PC-3 (cell line): ENCODE data around the gene ARNT2. TPM values are rescaled to one million over a fixed set of nuclear protein-coding genes. Genes with fewer than 3 reads are reported as not detected.

ENCODE experiments used
- ATAC-seq: fragments of 200-7000 bp; cut with Tn5 transposase; 2 replicates; pipeline ENCODE4 v1.9.1; 2020; ENCODE audit warnings: mild to moderate bottlenecking, moderate library complexity
- BruUV-seq: library from RNA; stranded (reverse); fragments of 400-500 nt; replicated peaks from 2 replicates; lab custom pipeline; 2021; lab: Mats Ljungman, UMichigan
- CTCF ChIA-PET: fragments of 300-600 bp; sonication (Branson Sonifier 250); formaldehyde crosslinking; loops from one replicate; lab custom pipeline; 2022; ENCODE audit warnings: antibody characterized with exemption; lab: Charles Lee
- POLR2A ChIA-PET: fragments of 300-600 bp; sonication (Branson Sonifier 250); formaldehyde crosslinking; loops from one replicate; lab custom pipeline; 2022; ENCODE audit warnings: antibody characterized with exemption; ENCODE audit not compliant: unreplicated experiment; lab: Charles Lee
- DNase-seq: peaks from one replicate; pipeline ENCODE4 v3.0.0-alpha.2; 2015
- H2AFZ ChIP-seq: fragments of 300-600 bp; sonication (generic); 2 replicates; pipeline ENCODE4 v1.6.0; 2016; ENCODE audit warnings: antibody characterized with exemption, low read length
- H3F3A ChIP-seq: fragments of 300-600 bp; sonication (generic); one replicate; pipeline ENCODE4 v1.6.0; 2017; ENCODE audit warnings: antibody characterized with exemption, low read length, control low read depth, mild to moderate bottlenecking; ENCODE audit not compliant: unreplicated experiment
- H3K27ac ChIP-seq: fragments of 300-600 bp; sonication (generic); 2 replicates; pipeline ENCODE4 v1.5.1; 2016; ENCODE audit warnings: mild to moderate bottlenecking, low read length
- H3K27me3 ChIP-seq: fragments of 300-600 bp; sonication (generic); 2 replicates; pipeline ENCODE4 v1.6.1; 2016; ENCODE audit warnings: low read length, mixed read lengths
- H3K36me3 ChIP-seq: fragments of 300-600 bp; sonication (generic); 2 replicates; pipeline ENCODE4 v1.6.1; 2016; ENCODE audit warnings: low read depth, mixed run types, low read length, mixed read lengths
- H3K4me1 ChIP-seq: fragments of 300-600 bp; sonication (generic); 2 replicates; pipeline ENCODE4 v1.5.1; 2016; ENCODE audit warnings: low read length; ENCODE audit not compliant: insufficient read depth
- H3K4me2 ChIP-seq: fragments of 300-600 bp; sonication (generic); 2 replicates; pipeline ENCODE4 v1.6.0; 2016; ENCODE audit warnings: low read length
- H3K4me3 ChIP-seq: fragments of 300-600 bp; sonication (generic); 2 replicates; pipeline ENCODE4 v1.5.1; 2016; ENCODE audit warnings: mild to moderate bottlenecking, low read length, mixed read lengths
- H3K79me2 ChIP-seq: fragments of 300-600 bp; sonication (generic); 2 replicates; pipeline ENCODE4 v1.6.1; 2017; ENCODE audit warnings: low read length, mixed read lengths
- H3K9ac ChIP-seq: fragments of 300-600 bp; sonication (generic); 2 replicates; pipeline ENCODE4 v1.6.0; 2016; ENCODE audit warnings: mild to moderate bottlenecking, low read length
- H3K9me2 ChIP-seq: fragments of 300-600 bp; sonication (generic); replicated peaks from 2 replicates; pipeline ENCODE4 v1.6.1; 2016; ENCODE audit warnings: mixed run types, low read length, mixed read lengths
- H3K9me3 ChIP-seq: fragments of 300-600 bp; sonication (generic); 2 replicates; pipeline ENCODE4 v1.6.1; 2016; ENCODE audit warnings: low read length, mixed read lengths
- H4K20me1 ChIP-seq: fragments of 300-600 bp; sonication (generic); 2 replicates; pipeline ENCODE4 v1.6.1; 2016; ENCODE audit warnings: low read length, mixed read lengths
- EZH2 ChIP-seq: fragments of 300-600 bp; sonication (generic); IDR thresholded peaks from one replicate; pipeline ENCODE4 v1.6.1; 2017; ENCODE audit warnings: antibody characterized with exemption, mild to moderate bottlenecking, low read length; ENCODE audit not compliant: unreplicated experiment
- EZH2phosphoT487 ChIP-seq: fragments of 300-600 bp; sonication (generic); IDR thresholded peaks from 2 replicates; pipeline ENCODE4 v1.6.1; 2018; ENCODE audit warnings: mild to moderate bottlenecking, antibody characterized with exemption, low read length, borderline replicate concordance
- intact Hi-C: fragments of 100-400 bp; cut with micrococcal nuclease; formaldehyde crosslinking; loops from 2 replicates; pipeline ENCODE4 v1.9.0; 2023
- total RNA-seq: library from RNA; depleted of rRNA; stranded (reverse); fragments of >200 nt; gene quantifications from 2 replicates; pipeline ENCODE4 v1.2.3, GENCODE V29; 2014
- TF ChIP-seq, protein P1 (sequence below): fragments of 300-600 bp; sonication (generic); conservative IDR thresholded peaks from 2 replicates; pipeline ENCODE4 v1.5.1; 2017; ENCODE audit warnings: antibody characterized with exemption, low read depth, mild to moderate bottlenecking, low read length

The ARNT2 gene
- total RNA-seq, 1 experiment from 2014 or later = 0.11 TPM

DNA sequence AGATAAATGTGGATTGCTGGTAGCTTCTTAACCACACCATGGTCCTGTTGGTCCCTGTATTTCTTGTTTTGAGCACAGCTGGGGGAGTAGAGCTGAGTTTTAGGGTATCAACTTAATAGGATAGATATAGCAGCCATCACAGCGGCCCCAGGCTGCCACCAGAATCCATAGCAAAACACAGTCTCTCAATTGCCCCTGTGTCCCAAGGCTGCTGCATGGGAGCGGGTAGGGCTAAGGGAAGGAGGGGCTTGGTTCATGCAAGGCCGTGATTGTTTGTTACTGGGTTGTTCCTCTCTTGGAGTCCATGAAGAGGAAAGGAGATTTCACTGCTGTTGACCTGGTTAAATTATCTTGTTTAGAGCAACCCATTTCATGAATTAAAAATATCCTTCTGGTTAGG, 22.1 kb downstream of the ARNT2 start:
- H3K9me2 ChIP-seq = no peaks in the 10 kb centered on the region
- BruUV-seq = no TSS peak
- peaks cover 20% of the 10 kb centered on the region for H3K4me1 ChIP-seq
- no peaks in the 10 kb centered on the region for H3K9me3 ChIP-seq
- no peak overlapping the region for H3K4me2 ChIP-seq
- no peaks in the 10 kb centered on the region for H3K79me2 ChIP-seq
- intact Hi-C loops = no loop called here
- H3F3A ChIP-seq = no peaks in the 10 kb centered on the region
- H3K4me3 ChIP-seq = no peak overlapping the region
- POLR2A ChIA-PET = no interaction called here
- no peak for TF ChIP-seq EZH2phosphoT487
- TF ChIP-seq EZH2 = no peak
- TF ChIP-seq, protein P1, sequence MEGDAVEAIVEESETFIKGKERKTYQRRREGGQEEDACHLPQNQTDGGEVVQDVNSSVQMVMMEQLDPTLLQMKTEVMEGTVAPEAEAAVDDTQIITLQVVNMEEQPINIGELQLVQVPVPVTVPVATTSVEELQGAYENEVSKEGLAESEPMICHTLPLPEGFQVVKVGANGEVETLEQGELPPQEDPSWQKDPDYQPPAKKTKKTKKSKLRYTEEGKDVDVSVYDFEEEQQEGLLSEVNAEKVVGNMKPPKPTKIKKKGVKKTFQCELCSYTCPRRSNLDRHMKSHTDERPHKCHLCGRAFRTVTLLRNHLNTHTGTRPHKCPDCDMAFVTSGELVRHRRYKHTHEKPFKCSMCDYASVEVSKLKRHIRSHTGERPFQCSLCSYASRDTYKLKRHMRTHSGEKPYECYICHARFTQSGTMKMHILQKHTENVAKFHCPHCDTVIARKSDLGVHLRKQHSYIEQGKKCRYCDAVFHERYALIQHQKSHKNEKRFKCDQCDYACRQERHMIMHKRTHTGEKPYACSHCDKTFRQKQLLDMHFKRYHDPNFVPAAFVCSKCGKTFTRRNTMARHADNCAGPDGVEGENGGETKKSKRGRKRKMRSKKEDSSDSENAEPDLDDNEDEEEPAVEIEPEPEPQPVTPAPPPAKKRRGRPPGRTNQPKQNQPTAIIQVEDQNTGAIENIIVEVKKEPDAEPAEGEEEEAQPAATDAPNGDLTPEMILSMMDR = no peak
- H3K36me3 ChIP-seq = no peaks in the 10 kb centered on the region
- H2AFZ ChIP-seq = no peak overlapping the region
- no peak overlapping the region for H3K27ac ChIP-seq
- no peak for ATAC-seq
- no peak overlapping the region for H3K9ac ChIP-seq
- no peaks in the 10 kb centered on the region for H4K20me1 ChIP-seq
- CTCF ChIA-PET = no interaction called here
- no peaks in the 10 kb centered on the region for H3K27me3 ChIP-seq
- no peak for DNase-seq

- CTCF ChIA-PET = no interaction called here
- Histone ChIP-seq H3K79me2 (no peaks in the 10 kb centered on the region), H3K27ac (no peak overlapping the region), H3K4me2 (no peak overlapping the region), H3K27me3 (no peaks in the 10 kb centered on the region), H3K9me2 (no peaks in the 10 kb centered on the region), H3K4me3 (no peak overlapping the region), H4K20me1 (no peaks in the 10 kb centered on the region), H3K9ac (no peak overlapping the region), H3K4me1 (peaks cover 2% of the 10 kb centered on the region), H3K9me3 (no peaks in the 10 kb centered on the region), H3K36me3 (no peaks in the 10 kb centered on the region), H2AFZ (no peak overlapping the region), H3F3A (no peaks in the 10 kb centered on the region)
- TF ChIP-seq EZH2phosphoT487 (no peak), EZH2 (no peak)
- TF ChIP-seq, protein P1 = no peak
- no peak for ATAC-seq
- POLR2A ChIA-PET = no interaction called here
- DNase-seq = no peak
- no TSS peak for BruUV-seq
- intact Hi-C loops = no loop called here
Measured at GRCh38 chr15:80429964-80430363, 25.8 kb downstream of the ARNT2 start.

DNA sequence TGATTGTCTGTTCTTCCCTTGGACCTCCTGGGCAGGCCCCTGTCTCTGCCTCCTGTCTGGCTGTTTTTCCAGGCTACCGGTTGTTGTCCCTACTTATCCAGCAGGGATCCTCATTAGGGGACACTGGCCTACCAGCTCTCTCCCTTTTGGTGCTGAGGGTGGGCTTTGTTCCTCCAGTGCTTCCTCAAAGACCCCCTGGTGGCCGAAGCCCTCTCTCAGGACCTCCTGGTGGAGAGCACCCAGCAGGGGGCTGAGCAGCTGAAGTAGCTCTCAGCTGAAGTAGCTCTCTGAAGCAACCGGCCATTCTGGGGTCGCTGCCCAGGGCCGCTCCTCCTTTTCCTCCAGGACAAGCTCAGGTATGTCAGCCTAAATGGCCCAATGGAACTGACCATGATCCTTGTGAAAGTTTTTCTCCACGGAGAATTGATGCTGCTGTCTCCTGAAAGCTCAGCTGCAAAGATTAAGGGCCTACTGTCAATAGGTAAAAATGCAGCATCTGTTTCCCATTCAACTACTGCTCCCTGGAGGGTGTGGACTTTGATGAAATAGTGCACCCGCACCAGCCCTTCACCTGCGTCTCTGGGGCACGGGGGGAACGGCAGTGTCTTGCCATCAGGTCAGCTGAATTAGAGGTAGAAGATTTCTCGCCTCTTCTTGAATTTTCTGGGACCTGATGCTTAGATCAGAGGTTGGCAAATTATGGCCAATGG, 27.6 kb downstream of the ARNT2 start:
- ChIA-PET CTCF (no interaction called here), POLR2A (no interaction called here)
- H3K9me2 ChIP-seq = no peaks in the 10 kb centered on the region
- no peak overlapping the region for H3K9ac ChIP-seq
- H4K20me1 ChIP-seq = no peaks in the 10 kb centered on the region
- no peaks in the 10 kb centered on the region for H3K36me3 ChIP-seq
- H3K4me2 ChIP-seq = no peak overlapping the region
- no TSS peak for BruUV-seq
- no peaks in the 10 kb centered on the region for H3K79me2 ChIP-seq
- intact Hi-C loops = no loop called here
- TF ChIP-seq, protein P1 = no peak
- TF ChIP-seq EZH2phosphoT487 (no peak), EZH2 (no peak)
- no peaks in the 10 kb centered on the region for H3F3A ChIP-seq
- H3K27me3 ChIP-seq = no peaks in the 10 kb centered on the region
- H3K27ac ChIP-seq = no peak overlapping the region
- H3K9me3 ChIP-seq = no peaks in the 10 kb centered on the region
- ATAC-seq (no peak), DNase-seq (no peak)
- no peak overlapping the region for H2AFZ ChIP-seq
- H3K4me3 ChIP-seq = no peak overlapping the region
- peaks cover 11% of the 10 kb centered on the region for H3K4me1 ChIP-seq
